ENCODE data around the gene CA12. TPM values are rescaled to one million over a fixed set of nuclear protein-coding genes. Genes with fewer than 3 reads are reported as not detected.

CA12 gene
- total and polyA plus RNA-seq, 9 of the 15 experiments (the other 6 are each of a cell fraction or from before 2014, with no cell fraction given), result 0.01 to 0.78 (median 0.15) TPM; not detected in 1

- CTCF ChIA-PET (ENCODE audit: low intra/inter-chr PET ratio), result no interaction called here
- no peaks in the 10 kb centered on the region for H4K20me1 ChIP-seq (replicated peaks; ENCODE audit: control insufficient read depth, insufficient read depth, low read length)
- WGBS (ENCODE audit: insufficient coverage, low coverage, missing lambda C conversion rate), result 59% methylated on average over 11 of the region's 11 CpGs
- ATAC-seq (no peak), DNase-seq (ENCODE audit: extremely low read depth in 1 of 4, low spot score in 3 of 4) (no peak), FAIRE-seq (no peak)
- no peaks in the 10 kb centered on the region for H3K36me3 ChIP-seq (ENCODE audit: control insufficient read depth, insufficient read depth, low read length)
- no peak overlapping the region for H3K9ac ChIP-seq (ENCODE audit: insufficient read depth in 1 of 2, low read depth in 2 of 2, low read length in 2 of 2)
- H3K27ac ChIP-seq (ENCODE audit: extremely low read depth, low read depth, low read length), result no peak overlapping the region
- in situ Hi-C loops (cut with MboI), result no loop called here
- H3K4me1 ChIP-seq (replicated peaks in 1 of 2; ENCODE audit: control insufficient read depth in 2 of 2, insufficient read depth in 2 of 2, low read length in 2 of 2), result peaks cover 15 to 32% of the 10 kb centered on the region in 2 experiments
- no peak overlapping the region for H3K4me3 ChIP-seq
- no peaks in the 10 kb centered on the region for H3K27me3 ChIP-seq (ENCODE audit: control insufficient read depth in 2 of 2, insufficient read depth in 2 of 2, low read length in 2 of 2)
- peak overlapping the region; percentile 17; the same call in 1 of the 2 replicates for H2AFZ ChIP-seq (ENCODE audit: low read depth, low read length)
- POLR2A ChIA-PET, result interaction anchor here (0.6 to 1.6 kb wide), 4 partner anchors 11 to 1073 kb away, joined by 3 to 6 read pairs (median 4); no protein-coding TSS in a partner anchor
- no peaks in the 10 kb centered on the region for H3K9me1 ChIP-seq (ENCODE audit: control insufficient read depth, insufficient read depth, low read length)
- intact Hi-C loops (cut with micrococcal nuclease), result no loop called here
- H3K9me3 ChIP-seq (replicated peaks; ENCODE audit: control insufficient read depth, insufficient read depth, low read depth, low read length), result no peaks in the 10 kb centered on the region
- no TSS peak for BruUV-seq (replicated peaks)
- H3K79me2 ChIP-seq (ENCODE audit: control insufficient read depth, insufficient read depth, low read length), result no peaks in the 10 kb centered on the region
- no peak overlapping the region for H3K4me2 ChIP-seq (ENCODE audit: insufficient read depth, low read length)
- TF ChIP-seq SPI1 (IDR thresholded peaks at IDR 0.05; ENCODE audit: borderline replicate concordance, low read depth, low read length), result no peak
- TF ChIP-seq NRF1 (conservative IDR thresholded peaks at IDR 0.05 in 1 of 2, IDR thresholded peaks at IDR 0.05 in 1 of 2), result no peak
- TF ChIP-seq ZNF146 (CRISPR knock-in tag; IDR thresholded peaks at IDR 0.05; ENCODE audit: unreplicated experiment), result no peak
- TF ChIP-seq BACH1 (tag; IDR thresholded peaks at IDR 0.05), result no peak
- TF ChIP-seq DACH1 (IDR thresholded peaks at IDR 0.05; ENCODE audit: partially characterized antibody), result no peak
- no peak for TF ChIP-seq HDAC6 (IDR thresholded peaks at IDR 0.05; ENCODE audit: low read depth, low read length)
- no peak for TF ChIP-seq ZNF717 (CRISPR knock-in tag; IDR thresholded peaks at IDR 0.05)
- TF ChIP-seq DLX4 (CRISPR knock-in tag; IDR thresholded peaks at IDR 0.05), result no peak
- no peak for TF ChIP-seq GTF2F1 (IDR thresholded peaks at IDR 0.05; ENCODE audit: low read depth, low read length)
- TF ChIP-seq ETS2 (tag; IDR thresholded peaks at IDR 0.05; ENCODE audit: borderline replicate concordance, poor library complexity, severe bottlenecking), result no peak
- TF ChIP-seq SIN3B (IDR thresholded peaks at IDR 0.05; ENCODE audit: low read depth), result no peak
- TF ChIP-seq CEBPB (tag; IDR thresholded peaks at IDR 0.05), result no peak
These were observed 6.3 kb upstream of the CA12 start for GRCh38 chr15:63387748-63388493.
